ENCODE measurements around the gene NFATC2. TPM values are rescaled to one million over a fixed set of nuclear protein-coding genes. Genes with fewer than 3 reads are reported as not detected.
"Not testable (repeated sequence)": the region's sequence is repeated elsewhere in the genome, so short reads cannot be mapped to it uniquely, and the experiment has no call there.

The NFATC2 gene
- total RNA-seq, 1 donor from 2014 or later = not detected

GRCh38 chr20:51346686-51347485 is 195.6 kb downstream of the NFATC2 start:
- Histone ChIP-seq H3K4me3 (ENCODE audit: low read depth, low read length) (no peak overlapping the region), H3K36me3 (ENCODE audit: control insufficient read depth, insufficient read depth, low read length) (no peaks in the 10 kb centered on the region), H3K27me3 (ENCODE audit: control insufficient read depth, insufficient read depth, low read length) (no peaks in the 10 kb centered on the region)
- DNase-seq (ENCODE audit: low read depth) = peak; percentile 69
- TF ChIP-seq CTCF (IDR thresholded peaks at IDR 0.05; ENCODE audit: insufficient read depth, low read length, severe bottlenecking) = no peak
- FAIRE-seq = peak; percentile 88

- Histone ChIP-seq H3K4me3 (ENCODE audit: low read depth, low read length) (no peak overlapping the region), H3K27me3 (ENCODE audit: control insufficient read depth, insufficient read depth, low read length) (no peaks in the 10 kb centered on the region), H3K36me3 (ENCODE audit: control insufficient read depth, insufficient read depth, low read length) (no peaks in the 10 kb centered on the region)
- no peak for TF ChIP-seq CTCF (IDR thresholded peaks at IDR 0.05; ENCODE audit: insufficient read depth, low read length, severe bottlenecking)
- peak; percentile 72 for DNase-seq (ENCODE audit: low read depth)
- no peak for FAIRE-seq
Measured at GRCh38 chr20:51345601-51346101, 196.9 kb downstream of the NFATC2 start.

- not testable (repeated sequence) for H3K27me3 ChIP-seq (ENCODE audit: control insufficient read depth, insufficient read depth, low read length); DNase-seq (ENCODE audit: low read depth); H3K36me3 ChIP-seq (ENCODE audit: control insufficient read depth, insufficient read depth, low read length); H3K4me3 ChIP-seq (ENCODE audit: low read depth, low read length); FAIRE-seq
Measured at GRCh38 chr20:51343802-51344201, 198.7 kb downstream of the NFATC2 start.

GRCh38 chr20:51342510-51343236 is 199.8 kb downstream of the NFATC2 start:
- Histone ChIP-seq H3K27me3 (ENCODE audit: control insufficient read depth, insufficient read depth, low read length) (no peaks in the 10 kb centered on the region), H3K4me3 (ENCODE audit: low read depth, low read length) (no peak overlapping the region), H3K36me3 (ENCODE audit: control insufficient read depth, insufficient read depth, low read length) (no peaks in the 10 kb centered on the region)
- no peak for TF ChIP-seq CTCF (IDR thresholded peaks at IDR 0.05; ENCODE audit: insufficient read depth, low read length, severe bottlenecking)
- DNase-seq (ENCODE audit: low read depth) (no peak), FAIRE-seq (no peak)

GRCh38 chr20:51341581-51341980 is 200.9 kb downstream of the NFATC2 start:
- H3K4me3 ChIP-seq (ENCODE audit: low read depth, low read length) = no peak overlapping the region
- H3K36me3 ChIP-seq (ENCODE audit: control insufficient read depth, insufficient read depth, low read length) = no peaks in the 10 kb centered on the region
- no peak for FAIRE-seq
- no peaks in the 10 kb centered on the region for H3K27me3 ChIP-seq (ENCODE audit: control insufficient read depth, insufficient read depth, low read length)
- DNase-seq (ENCODE audit: low read depth) = no peak
- TF ChIP-seq CTCF (IDR thresholded peaks at IDR 0.05; ENCODE audit: insufficient read depth, low read length, severe bottlenecking) = no peak

- H3K36me3 ChIP-seq (ENCODE audit: control insufficient read depth, insufficient read depth, low read length) = no peaks in the 10 kb centered on the region
- no peak overlapping the region for H3K4me3 ChIP-seq (ENCODE audit: low read depth, low read length)
- no peaks in the 10 kb centered on the region for H3K27me3 ChIP-seq (ENCODE audit: control insufficient read depth, insufficient read depth, low read length)
- FAIRE-seq = no peak
- DNase-seq (ENCODE audit: low read depth) = no peak
- TF ChIP-seq CTCF (IDR thresholded peaks at IDR 0.05; ENCODE audit: insufficient read depth, low read length, severe bottlenecking) = no peak
Measured at GRCh38 chr20:51340451-51340840, 202.1 kb downstream of the NFATC2 start.

Data from bronchial epithelial cell (primary cell).